CD4-positive, alpha-beta T cell treated with Interferon alpha-2 for 1 hour (primary cell): Measurements from ENCODE around the gene MYRF.

ENCODE experiments used
- DNase-seq, 2 donors: peaks; one replicate each; pipeline ENCODE4 v3.0.0-alpha.2; 2020 to 2022

MYRF gene

GRCh38 chr11:61828379-61828628 is 75.9 kb downstream of the MYRF start:
- DNase-seq = no peak

GRCh38 chr11:61828629-61829407 is 76.4 kb downstream of the MYRF start:
- peak in 1 of 2 donors; percentile 26 for DNase-seq

GRCh38 chr11:61829806-61830205 is 77.4 kb downstream of the MYRF start:
- no peak for DNase-seq

- DNase-seq = no peak
Observed at GRCh38 chr11:61830237-61831105, 78.0 kb downstream of the MYRF start.

GRCh38 chr11:61832207-61832606 is 79.8 kb downstream of the MYRF start:
- DNase-seq = no peak

GRCh38 chr11:61832754-61833153 is 80.3 kb downstream of the MYRF start:
- no peak for DNase-seq

- DNase-seq = no peak
Observed at GRCh38 chr11:61833471-61833870, 81.0 kb downstream of the MYRF start.

- DNase-seq = no peak
Observed at GRCh38 chr11:61833926-61834277, 81.5 kb downstream of the MYRF start.

- DNase-seq = peak; percentile 52 to 66
Observed at GRCh38 chr11:61834278-61835048, 82.0 kb downstream of the MYRF start.

GRCh38 chr11:61836193-61836592 is 83.8 kb downstream of the MYRF start:
- DNase-seq = no peak

GRCh38 chr11:61837411-61838005 is 85.1 kb downstream of the MYRF start:
- no peak for DNase-seq
